NCI-H526 treated with DMSO at 0.1 percent for 48 hours (cell line): ENCODE data around the gene GATA3.
A peak's percentile ranks its signal among the peaks of the same experiment; 100 is the strongest.

Experiments
- DNase-seq: peaks from one replicate; lab custom pipeline; 2025; lab: John Stamatoyannopoulos, UW

Gene GATA3

DNA sequence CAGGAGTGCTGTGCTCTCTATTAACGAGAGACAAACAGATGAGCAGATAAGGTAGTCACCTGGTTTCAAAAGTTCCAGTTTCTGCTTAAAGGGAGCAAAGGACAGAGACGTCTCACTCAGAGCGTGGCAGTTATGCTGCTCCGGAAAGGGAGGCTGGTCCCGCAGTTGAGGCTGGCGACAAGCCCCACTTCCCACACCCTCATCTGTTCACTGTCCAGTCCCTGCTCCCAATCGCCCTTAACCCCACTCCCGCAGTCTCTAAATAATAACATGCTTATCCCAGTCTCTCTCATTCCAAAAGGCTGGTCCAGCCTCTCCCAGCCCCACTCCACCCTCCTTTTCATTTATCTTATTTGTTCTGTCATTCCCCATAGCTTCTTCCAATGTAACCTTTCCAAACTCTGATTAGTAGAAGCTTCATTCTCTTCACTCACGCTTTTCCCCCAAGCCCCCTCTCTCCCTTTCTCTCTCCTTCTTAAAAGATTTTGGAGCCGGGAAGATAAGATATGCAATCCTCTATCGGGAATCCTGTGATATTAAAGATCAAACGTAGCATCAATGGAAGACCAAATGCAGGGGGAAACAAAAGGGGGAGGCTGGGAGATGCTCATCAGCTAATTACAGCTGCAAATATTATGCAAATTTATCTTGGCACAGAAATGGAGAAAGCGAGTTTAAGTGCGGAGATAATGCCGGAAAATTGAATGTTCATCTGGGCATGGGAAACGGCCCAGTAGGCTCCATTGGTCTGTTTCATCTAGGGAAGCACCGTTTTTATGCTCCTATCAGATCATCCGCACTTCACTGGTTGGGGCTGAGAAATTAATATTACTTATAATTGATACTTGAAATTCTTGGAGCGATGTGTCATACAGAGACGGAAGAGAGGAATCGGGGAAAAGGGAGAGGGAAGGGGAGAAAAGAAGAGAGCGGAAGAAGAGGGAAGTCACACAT, 16.3 kb upstream of the GATA3 start:
- DNase-seq = peak; percentile 22

DNA sequence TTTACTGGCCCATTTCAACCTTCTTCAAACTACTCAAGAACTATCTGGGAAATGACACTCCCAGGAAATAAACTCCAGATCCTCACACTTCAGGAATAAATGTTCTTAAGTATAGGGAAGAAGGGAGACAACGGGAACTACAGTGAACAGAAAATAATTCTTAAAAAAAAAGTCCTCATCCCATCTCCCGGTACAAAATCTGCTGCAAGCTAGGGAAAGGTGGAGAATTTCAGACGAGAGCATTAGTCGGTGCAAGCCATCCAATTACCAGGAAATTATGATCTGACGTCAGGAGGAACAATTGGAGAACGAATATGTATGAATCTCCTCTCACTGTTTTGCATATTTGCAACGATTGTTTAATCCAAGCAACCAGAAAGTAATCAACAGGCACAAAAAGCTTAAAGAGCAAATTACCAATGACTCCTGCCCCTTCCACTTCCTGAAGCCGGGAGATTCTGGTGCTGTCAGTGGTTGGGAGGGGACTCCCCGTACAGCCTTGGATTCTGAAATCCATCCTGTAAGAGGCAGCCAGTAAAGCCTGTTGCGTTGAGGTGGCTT, 15.1 kb upstream of the GATA3 start:
- DNase-seq = peak; percentile 25

DNA sequence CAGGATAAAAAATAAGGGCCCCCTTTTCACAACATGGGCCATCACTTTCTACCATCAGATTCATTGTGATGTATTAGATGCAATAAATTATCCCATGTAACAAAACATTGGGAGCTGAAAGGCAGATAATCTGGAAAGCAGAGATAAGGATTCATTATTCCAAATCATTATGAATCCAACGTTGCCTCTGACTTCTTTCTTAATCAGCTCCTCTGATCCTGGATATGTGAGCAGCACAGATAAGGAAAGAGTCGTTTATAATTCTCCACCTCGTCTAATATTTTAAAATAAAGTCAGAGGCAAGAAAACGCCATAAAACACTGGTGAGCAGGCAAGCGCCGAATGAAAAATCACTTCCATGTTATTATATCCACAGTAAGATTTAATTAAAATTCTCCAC, 13.8 kb upstream of the GATA3 start:
- DNase-seq = no peak

DNA sequence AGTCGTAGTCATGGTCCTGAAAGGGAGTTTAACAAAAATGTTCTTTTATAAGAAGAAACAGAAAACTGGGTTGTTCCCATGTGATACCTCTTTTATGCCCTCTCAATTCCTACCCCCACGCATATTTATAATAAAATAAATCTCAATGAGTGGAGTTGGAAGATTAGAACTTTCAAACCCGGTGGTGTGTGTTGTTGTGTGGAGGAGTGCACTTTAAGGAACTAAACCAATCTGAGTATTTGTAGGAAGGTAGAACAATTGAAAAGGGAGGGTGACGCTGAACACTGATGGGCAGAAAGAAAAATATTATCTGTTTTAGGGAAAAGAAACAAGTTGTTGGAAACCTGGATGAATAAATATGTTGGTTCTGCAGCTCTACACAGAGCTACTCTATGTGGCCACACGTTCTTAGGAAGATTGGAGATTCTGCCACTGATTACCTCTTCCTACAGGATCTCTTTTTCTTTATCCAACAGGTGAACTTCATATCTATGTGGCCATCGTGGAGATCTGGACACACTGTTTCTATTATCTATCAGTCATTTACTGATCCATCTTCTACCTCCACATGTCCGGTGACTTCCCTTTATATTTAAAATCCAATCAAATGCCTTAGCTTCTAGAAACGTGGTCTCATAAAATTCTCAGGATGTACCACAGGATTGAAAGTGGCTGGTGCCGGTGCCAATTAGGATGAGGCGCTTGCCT, 13.1 kb upstream of the GATA3 start:
- DNase-seq = no peak

DNA sequence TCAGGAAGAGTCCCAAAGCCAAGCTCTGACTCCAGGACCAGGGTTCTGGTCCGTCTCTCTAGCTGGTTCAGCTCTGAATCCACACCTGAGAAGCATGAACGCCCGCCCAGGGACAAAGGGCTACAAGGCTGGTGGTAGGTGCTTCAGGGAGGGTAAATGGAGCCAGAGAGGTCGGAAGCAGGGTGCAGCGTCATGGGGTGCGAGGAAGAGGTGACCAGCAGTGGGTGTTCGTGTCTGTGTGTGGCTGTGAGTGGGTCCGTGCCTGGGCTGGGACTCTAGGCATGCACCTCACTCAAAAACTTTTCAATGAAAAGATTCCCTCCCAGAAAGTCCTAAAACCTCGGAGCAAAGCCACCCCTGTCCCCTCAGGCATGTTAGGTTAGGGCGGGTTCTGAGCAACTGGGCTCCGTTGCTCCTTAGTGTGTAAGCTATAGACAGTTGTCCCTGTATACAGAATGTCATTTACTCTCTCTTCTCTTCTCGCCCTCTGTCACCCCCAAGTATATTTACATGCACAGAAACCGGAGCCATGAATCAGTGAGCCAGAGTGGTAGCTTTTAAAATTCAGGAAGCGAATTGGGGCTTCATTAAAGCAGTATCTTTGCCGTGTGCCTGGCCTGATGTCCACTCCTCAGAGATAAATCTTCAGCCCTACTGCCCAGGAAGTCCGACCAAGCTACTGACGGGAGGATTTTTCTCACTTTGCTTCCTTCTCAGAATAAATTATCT, 12.3 kb upstream of the GATA3 start:
- DNase-seq = no peak

DNA sequence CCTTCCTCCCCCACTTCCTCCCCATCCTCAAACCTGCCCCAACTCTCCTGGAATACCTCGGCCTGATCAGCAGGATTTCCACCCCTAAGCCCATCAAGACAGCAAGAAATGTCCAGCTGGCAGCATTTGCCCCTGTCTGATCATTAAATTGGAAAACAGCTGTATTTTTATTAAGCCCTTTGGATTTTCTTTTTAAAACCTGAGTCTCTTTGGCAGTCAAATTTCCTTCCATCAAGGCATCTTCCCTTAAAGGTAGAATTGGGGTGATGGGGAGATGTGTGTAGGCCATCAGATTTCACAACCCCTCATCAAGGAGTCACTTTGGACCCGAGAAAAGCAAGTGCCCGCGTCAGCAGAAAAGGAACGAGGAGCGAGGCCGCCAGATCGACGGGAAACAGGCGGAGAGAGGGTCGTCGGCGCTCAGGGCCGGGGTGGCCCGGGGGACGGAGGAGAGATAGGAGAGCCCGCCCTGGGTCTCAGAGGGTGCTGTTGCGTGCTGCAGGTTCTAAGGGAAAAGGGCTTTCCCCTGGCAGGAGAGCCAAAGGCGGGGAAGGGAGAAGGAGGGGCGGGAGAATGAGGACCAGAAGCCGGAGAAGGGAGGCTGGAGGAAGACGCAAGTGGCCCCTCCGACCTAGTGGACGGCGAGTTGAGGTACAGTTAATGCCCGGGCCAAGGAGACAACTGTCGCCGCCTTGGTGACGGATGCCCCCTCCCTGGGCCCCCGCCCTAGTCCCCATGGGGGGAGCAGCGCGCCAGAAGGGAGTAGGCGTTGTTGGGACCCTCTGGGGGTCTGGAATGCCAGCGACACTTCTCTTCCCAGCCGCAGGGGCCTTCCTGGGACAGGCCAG, 11.5 kb upstream of the GATA3 start:
- no peak for DNase-seq

DNA sequence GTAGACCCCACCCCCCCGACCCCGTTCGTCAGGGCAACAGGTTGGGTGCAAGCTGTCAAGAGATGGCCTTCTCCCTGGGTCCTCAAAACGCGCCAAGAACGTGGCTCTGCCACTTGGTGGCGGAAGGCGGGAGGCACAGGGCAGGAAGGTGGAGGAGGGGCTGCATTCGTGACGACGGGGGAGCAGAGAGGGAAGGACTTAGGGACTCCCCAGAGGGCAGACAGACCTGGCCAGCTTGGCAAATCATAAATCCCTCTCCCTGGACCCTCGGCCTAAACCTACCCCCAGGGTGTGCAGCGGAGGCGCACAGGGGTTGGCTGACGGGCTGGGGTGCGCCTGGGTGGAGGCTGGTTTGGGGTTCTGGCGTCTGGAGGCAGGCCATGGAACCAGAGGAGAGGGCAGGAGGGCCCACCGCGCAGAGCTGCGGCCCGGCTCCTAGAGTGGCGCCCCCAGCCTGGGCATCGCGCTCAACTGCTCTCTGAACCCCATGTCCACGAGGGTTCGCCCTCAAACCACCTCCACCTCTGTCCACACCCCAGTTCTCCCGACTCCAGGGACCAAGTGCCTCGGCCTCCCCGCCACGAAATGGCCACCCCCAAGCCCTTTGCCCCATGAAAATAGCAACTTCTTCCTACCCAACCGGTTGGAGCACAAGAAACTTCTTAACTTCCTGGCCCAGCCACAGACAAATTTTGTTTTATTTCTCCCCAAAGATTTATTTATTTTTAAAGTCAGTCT, 10.8 kb upstream of the GATA3 start:
- no peak for DNase-seq

DNA sequence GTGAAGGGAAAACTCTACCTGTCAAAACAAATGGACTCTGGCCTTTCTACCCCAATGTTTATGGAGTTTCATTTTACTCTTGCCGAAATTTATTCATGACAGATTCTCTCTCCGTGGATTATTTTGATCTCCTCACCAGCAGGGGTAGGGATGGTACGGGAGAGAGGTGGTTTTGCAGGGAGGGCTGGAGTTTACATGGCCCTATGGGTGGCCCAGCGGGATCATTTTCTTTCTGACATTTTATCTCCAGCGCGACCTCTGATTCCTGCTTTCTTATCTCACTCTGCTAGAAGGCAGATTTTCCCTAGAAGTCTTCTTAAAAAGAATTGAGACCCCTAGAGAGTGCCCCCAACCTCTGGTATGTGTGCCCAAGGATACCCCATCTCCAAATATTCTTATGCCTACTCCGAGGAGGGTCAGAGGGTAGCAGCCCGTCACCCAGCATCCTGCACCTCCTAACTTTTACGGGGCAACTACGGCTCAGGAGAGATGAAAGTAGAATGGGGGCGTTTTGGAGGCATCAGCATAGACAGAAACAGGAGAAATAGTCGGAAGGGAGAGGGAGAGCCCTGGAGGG, 10.1 kb upstream of the GATA3 start:
- DNase-seq = no peak

DNA sequence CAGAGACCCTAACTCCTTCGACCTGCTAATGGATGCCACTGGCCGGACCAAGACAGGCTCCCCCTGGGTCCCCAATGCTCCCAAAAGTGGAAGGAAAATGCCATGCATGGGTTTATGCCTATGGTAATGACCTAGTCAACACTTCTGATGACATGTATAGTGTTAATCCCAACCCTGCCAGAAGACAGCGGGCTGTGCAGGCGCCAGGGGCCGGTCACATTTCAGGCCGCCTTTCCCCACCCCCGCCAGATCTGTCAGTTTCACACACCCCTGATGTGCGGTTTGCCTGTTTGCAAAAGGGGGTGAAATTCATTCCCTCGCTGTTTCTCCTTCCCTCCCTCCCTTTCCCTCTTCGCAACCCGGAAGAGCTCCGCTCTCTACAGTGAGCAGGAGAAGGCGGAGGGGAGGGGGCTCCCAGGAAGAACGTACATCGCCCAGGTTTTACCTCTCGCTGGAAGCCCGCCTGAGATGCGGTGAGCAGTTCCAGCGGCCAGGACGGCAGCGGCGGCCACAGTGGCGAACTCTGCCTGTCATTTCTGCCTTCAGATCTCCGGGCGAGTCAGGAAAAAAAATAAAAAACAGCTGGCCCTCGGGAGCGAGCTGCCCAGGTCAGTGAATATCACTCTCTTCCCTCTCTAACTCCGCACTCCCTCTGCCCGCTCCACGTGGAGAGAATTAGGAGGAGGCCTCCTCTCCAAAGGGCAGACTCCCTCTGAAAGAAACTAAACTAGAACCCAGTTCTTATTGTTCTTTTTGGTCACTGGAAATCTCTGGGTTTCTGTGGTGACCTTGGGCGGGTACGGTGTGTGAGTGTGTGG, 9.4 kb upstream of the GATA3 start:
- no peak for DNase-seq

DNA sequence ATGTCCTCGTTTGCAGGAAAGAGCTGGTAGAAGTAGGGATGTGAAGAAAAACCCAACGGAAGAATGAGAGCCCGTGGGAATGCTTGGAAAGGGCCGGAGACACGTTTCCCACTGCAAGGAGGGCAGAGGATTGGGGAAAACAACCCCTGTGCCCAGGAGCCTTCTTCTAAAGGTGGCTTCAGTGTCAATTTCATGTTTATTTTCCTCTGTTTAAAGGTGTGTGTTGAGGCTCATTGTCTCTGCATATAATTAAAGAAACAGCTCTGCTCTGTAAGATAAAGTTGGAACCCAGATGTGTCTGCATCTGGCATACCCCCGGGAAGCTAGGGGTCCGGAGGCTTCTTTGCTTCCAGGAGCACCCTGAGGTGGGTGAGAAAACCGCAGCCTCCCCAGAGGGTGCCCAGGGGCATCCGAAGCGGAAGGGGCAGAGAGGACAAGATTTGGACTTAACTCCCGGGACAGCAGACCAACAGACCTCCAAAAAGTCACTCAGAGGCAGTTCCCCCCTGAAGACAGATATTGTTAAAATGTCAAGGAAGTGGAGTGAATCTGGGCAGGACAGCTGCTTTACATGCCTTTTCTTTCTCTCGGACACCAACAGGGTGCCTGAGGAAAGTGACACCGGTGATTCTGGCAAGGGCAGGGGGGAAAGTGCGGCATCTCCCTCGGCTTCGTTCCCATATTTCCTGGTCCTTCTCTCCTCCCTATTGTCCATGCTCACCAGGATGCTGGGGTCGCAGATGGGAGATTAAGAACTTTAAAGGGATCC, 8.6 kb upstream of the GATA3 start:
- no peak for DNase-seq

DNA sequence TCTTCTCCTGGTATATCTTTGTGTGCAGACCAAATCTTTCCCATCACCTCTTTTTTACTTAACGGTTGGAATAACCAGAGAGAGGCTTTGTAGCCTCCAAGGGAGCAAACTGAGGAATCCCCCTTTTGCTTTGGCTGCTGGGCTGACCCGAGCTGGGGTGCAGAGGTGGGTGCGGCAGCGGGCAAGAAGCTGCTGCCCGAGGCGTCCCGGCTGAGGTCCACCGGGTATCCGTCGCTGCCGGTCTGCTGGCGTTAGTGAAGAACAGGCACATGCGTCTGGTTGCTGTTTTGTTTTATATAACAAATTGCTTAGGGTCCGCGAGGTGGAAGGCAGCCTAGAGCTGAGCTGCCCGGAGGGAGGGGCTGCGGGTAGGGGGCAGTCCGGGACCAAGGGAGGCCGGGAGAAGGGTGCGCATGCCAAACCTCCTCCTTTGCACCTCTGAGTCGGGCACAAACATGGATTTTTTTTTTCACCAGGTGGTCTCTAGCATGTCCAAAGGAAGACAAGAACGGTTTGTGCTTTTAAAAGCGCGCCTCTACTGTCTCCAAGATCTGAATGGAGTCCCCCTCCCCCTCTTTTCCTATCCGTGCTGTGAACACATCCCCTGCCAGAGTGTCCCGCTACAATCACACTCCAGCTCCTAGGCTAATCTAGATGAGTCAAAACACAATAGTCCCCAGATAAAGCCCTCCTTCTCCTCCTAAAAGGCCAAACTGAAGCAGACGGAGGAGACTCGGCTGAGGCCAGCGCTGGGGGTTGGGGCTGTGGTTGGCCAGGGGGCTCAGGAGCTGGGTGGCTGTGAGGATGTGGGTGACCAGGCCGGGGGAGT, 6.8 kb upstream of the GATA3 start:
- DNase-seq = no peak

DNA sequence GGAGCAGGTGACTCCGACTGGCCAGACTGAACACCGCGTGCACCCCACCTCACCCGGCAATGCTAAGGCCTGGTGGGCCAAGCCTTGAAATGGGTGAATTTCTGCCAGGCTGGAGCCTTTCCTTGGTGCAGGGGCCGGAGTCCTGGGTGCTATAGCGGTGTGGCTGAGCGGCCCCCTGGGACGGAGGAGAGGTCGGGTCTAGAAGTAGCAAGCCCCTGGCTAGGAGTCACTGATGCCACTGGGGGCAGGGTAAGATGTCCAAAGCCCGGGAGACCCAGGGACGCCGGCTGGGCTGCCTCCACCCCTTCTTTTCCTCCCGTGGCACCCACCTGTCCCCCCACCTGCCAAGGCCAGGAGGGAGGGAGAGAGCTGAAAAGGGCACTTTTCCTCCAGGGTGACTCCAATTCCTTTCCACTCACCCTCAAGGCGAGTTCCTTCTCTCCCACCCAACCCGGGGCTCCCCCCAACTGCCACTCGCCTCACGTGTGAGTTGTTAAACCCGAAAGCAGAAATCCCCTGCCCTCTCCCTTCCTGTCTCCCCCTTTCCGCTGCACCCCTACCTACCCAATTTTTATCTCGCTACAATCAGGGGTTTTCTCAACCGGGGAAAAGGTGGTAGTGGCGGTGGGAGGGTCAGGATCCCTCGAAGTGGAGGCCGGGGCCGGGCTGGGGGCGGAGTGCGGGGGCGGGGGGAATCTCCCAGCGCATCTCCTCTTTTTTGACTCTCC, 6.0 kb upstream of the GATA3 start:
- DNase-seq = no peak

DNA sequence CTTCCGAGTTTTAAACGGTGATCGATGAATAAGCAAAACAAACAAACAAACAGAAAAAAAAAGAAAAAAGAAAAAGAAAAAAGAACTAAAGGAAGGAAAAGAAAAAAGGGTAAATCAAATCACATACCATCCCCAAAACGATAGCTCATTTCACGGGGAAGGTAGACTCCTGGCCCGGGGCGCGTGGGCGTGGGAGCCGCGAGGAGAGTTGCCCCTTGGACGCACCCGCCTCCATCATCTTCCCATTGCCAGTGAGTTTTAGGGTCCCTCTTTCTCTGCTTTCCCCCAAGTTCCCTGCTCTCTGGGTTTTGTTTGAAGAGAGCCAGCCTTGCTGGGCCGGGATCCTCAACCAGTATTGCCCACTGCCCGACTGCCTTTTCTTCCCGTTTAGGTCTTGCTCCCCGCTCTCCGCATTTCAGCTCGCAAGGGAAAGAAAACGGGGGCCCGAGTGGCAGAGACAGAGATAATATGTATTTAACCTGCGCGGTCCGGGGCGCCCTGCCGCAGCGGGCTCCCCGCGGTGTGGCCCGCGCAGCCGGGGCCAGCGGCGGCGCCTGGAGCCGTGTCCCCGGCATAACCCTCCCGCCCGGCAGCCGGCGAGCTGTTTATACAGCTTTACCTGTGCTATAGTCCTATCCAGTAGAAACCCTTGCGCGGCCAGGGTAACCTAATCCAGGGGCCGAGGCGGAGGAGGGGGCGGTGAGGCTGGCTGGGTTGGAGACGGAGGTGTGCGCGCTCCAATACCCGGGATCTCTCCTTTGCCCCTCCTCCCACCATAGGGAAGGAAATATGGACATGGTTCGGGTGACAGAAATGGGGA, 5.2 kb upstream of the GATA3 start:
- no peak for DNase-seq

DNA sequence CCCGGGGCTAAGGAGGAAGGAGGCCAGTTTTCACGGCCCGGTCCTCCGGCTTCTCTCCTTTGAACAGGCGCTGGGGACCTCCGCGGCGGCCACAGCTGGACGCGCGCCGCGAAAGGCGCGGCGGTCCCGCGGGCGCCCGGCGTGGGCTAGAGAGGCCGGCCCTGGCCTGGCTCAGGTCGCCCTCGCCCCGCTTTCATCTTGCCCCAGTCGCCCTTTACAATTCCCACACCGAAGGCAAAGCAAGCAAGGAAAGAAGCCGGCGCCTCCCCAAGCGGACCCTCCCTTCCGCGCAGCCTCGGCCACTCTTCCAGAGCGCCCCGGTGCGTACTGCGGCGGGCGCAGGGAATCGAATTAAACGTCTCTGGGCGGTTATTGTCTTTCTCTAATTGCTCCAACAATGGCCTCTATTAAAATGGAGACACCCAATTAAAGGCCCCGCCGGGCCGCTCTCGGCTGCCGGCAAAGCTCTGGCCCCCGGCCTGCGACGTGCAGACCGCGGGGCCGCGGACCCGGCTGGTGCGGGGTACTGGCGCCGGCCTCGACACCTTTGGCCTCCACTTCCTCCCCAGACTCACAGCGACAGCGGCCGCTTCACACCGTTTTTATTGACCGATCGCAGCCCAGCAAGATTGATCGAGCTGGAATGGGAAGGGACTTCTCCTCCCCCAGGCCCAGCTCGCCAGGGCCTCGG, 4.5 kb upstream of the GATA3 start:
- DNase-seq = no peak

DNA sequence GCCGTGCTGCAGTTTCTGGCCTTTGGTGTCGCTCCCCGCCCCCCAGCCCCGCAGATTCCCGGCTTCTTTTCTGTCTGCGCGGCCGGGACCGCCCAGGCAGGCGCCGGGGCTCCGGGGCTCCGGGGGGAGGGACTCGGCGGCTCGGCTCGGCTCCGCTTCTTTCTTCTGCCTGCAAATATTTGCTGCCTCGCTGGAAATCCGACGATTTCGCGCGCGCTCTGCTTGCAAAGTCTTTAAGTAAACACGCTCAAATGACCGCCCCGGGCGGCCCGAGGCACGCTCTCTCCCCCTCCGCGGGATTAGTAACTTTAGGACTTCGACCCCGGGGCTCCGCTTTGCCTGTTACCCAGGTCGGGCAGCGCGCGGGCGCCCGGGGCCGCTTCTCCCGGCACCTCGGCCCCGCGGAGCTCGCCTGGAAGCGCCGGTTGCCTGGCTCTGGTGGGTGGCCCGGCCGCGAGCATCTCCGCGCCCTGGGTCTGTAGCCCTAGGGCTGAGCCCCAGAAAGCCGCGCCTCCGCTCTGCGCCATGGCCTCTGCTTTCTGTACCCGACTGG, 3.9 kb upstream of the GATA3 start:
- no peak for DNase-seq
